Embryonic facial prominence (tissue), 1 donor: Measurements from ENCODE around the gene CNBD2.
"Not testable (repeated sequence)": the region's sequence is repeated elsewhere in the genome, so short reads cannot be mapped to it uniquely, and the experiment has no call there.

Source experiments
- DNase-seq: peaks from one replicate; pipeline ENCODE4 v3.0.0-alpha.2; 2016; ENCODE audit errors: extremely low spot score

Gene CNBD2

DNA sequence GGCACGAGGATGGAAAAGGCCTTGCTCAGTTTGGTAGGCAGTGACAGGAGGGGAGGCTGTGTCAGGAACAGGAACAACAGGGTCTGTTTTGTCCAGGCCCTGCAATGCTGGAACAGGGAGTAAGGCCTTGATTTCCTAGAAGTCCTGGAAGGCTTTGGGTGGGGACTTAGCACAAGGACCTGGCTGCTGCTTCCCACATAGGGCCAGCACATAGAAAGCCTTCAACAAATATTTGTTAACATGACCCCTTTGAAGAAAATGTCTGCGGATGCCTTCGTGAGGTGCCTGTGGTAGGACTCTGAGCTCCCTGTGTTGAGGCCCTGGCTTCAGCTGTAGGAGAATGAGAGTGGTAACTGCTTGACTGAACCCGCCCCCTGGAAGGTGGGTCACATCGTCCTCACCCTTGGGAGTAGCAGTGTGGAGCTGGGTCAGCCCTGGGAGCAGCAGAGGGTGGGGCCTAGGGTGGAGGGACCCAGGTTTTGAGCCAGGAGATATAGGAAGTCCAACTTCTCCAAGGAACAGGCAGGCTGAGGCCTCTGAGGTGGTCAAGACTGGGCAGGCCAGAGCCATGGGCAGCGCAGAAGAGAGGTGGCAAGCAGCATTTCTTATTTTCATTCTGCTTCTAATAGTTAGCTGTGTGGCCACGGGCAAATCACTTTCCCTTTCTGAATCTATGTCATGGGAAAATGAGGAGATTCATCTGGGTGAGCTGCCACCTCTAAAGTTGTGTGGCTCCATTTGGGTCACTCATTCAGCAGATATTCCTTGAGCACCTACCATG, 50.0 kb downstream of the CNBD2 start:
- no peak for DNase-seq

DNA sequence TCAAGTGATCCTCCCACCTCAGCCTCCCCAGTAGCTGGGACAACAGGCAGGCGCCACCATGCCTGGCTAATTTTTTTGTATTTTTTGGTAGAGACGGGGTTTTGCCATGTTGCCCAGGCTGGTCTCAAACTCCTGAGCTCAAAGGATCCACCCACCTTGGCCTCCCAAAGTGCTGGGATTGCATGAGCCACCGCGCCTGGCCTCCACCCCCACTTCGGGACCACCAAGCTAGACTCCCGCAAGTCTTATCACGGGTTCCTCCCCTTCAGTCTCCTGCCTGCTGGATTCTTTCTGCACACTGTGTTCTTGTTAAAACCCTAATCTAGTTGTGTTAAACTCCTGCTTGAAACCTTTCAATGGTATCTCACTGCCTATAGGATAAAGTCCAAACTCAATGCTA, 57.7 kb downstream of the CNBD2 start:
- not testable (repeated sequence) for DNase-seq

DNA sequence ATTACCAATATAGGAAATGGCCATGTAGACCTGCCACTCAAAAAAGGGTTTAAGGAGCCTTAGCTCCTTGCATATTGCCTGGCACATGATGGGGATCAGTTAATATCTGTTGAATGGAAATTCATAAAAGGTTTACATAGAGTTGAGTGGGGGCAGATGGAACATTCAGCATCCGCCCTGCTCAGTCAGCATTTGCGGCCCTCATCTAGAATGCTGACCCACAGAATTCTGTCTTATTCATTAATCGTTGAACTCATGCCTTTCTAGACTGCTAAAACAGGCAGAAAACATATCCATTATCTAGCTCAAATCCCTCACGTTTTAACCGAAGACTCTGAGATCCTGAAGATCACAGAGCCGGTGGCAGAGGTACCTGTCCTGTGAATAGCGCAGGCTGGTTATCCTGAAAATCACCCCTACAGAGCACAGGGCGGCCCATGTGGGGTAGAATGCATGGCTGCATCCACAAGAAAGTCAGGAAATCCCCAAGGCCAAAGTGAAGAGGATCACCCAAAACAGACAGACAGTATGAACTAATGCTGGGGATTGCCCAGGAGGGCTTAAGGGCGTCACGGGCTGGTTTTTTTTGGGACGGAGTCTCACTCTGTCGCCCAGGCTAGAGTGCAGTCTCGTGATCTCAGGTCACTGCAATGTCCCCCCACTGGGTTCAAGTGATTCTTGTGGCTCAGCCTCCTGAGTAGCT, 59.9 kb downstream of the CNBD2 start:
- no peak for DNase-seq

DNA sequence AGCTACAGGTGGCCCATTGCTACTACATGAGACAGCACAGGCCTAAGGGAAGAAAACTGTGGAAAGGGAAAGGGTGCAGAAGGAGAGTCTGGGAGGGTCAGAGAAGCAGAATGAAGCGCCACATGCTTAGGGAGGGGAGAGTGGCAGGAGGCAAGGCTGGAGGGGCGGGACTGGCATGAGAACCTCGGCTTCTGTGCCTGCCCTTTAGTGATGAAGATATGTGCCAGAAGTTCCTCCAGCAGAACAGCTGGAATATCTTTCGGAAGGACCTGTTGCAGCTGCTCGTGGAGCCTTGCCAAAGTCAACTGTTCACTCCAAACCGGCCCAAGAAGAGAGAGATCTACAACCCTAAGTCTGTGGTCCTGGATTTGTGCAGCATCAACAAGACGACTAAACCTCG, 61.8 kb downstream of the CNBD2 start:
- DNase-seq = no peak

DNA sequence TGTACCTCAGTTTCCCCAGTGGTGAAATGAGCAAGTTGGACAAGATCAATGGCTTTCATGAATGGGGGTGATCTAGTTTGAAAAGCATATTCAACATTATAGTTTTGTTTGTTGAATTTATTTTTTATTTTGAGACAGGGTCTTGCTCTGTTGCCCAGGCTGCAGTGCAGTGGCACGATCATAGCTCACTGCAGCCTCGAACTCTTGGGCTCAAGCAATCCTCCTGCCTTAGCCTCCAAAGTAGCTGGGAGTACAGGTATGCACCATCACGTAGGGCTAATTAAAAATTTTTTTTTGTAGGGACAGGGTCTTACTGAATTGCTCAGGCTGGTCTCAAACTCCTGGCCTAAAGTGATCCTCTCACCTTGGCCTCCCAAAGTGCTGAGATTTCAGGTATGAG, 63.4 kb downstream of the CNBD2 start:
- no peak for DNase-seq

GRCh38 chr20:36034875-36035274, 66.5 kb downstream of the CNBD2 start:
- DNase-seq = no peak

DNA sequence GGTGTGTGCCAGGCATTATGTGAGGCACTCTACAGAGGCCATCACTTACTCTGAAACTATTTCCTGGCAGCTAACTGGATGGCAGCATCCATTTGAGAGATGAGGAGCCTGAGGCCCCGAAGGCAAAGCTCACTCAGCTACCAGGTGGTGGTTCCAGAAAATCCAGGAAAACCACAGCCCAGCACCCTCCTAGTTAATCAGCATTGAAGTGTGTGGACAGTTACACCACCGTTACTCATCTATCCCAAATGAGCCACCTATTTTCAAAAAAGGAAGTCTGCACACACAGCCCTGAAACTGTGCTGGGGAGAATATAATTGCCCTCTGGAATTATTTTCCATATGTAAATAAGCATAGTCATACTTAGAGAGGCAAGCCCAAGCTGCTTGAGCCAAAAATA, 67.4 kb downstream of the CNBD2 start:
- no peak for DNase-seq

- DNase-seq = no peak
Observed at GRCh38 chr20:36036688-36037087, 68.3 kb downstream of the CNBD2 start.

DNA sequence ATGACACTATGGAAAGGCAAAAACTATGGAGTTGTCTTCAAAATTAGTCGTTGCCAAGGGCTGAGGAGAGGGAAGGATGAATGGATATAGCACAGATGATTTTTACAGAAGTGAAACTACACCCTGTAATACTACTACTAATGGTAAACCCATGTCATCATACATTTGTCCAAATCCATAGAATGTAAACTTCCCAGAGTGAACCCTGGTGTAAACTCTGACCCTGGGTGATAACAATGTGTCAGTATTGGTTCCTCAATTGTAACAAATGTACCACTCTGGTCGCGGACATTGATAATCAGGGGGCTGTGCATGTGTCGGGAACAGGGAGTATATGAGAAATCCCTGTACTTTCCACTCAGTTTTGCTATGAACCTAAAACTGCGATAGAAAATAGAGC, 72.2 kb downstream of the CNBD2 start:
- DNase-seq = no peak

DNA sequence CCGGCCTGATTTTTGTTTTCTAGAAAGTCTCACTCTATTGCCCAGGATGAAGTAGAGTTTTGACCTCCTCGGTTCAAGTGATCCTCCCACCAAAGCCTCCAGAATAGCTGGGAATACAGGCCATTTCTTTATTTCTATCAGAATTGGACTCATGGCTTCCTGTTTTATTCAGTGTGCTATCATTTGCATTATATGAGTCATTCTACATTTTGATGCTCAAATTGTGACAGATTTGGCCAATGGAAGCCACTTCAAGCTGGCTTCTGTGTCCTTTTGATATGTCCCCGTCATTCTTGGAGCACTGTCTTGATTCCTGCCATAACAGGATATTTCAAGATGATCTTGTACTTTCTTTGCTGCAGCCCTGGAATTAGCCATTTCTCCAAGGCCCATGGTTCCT, 75.1 kb downstream of the CNBD2 start:
- no peak for DNase-seq

DNA sequence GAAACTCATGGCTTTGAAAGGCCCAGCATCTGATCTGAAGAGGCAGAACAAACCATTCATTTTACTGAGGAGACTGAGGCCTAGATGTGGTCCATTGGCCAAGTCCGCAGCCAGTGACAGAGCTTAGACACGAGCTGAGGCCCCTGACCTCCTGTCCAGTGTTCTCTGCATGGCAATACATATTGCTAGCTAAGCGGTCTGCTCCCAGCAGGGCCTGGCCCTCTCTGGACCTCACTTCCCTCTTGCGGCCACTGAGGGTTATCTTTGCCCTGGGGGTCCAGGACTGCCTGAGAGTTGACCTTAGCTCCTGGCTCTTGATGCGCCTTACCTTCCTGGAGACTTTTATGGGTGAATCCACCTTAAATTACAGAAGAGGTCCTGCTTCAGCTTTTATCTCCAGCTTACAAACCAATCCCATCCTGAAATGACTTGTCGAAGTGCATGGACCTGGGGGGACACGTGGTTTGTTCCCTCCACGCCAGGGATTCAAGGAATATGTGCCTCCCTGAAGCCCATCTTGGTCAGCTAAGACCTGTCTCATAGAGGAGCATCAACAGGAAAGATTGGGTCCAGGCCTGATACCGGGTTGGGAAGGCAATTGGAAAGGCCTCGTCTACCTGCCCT, 75.6 kb downstream of the CNBD2 start:
- no peak for DNase-seq

DNA sequence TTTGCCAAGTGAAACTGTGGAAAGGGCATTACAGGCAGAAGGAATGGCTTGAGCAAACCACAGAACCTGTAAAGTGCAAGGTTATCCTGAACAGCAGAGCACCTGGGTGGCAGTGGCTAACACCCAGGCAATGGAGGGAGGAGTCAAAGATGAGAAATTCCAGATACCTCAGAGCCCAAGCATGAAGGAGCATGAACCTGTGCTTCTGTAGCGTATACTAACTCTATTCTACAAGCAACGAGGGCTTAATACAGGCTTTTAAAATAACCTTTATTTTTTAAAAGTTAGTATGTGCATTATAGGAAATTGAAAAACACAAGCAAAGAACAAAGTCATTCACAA, 77.0 kb downstream of the CNBD2 start:
- DNase-seq = no peak

DNA sequence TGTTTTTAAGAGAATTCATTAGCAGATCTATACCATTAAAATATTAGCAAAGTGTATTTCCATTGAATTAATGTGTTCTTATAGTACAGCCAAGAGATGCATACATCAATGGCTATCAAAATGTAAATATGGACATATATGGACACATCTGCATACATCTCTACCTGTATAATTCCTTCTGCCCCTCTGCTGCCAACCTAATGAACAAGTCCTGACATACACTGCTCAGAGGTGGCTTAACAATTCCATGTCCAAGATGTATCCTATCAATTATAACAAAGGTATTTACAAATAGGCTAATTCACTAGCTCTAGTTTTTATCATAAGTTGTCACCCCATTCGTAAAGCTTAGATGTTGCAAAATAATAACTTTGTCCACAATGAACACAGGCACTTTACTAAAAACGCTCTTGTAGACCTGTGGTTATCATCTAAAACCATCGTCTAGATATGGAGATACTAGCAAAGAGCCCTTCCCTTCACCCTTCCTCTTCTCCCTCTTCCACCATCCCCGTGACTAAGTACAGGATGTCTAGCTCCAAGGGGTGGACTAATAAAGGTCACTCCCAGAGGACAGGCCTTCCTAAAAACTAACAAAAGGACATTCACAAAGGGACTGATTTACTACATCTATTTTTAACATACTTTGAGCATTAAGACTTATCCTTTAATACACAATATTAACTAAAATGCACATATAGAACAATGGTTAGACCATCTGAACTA, 77.8 kb downstream of the CNBD2 start:
- DNase-seq = not testable (repeated sequence)

DNA sequence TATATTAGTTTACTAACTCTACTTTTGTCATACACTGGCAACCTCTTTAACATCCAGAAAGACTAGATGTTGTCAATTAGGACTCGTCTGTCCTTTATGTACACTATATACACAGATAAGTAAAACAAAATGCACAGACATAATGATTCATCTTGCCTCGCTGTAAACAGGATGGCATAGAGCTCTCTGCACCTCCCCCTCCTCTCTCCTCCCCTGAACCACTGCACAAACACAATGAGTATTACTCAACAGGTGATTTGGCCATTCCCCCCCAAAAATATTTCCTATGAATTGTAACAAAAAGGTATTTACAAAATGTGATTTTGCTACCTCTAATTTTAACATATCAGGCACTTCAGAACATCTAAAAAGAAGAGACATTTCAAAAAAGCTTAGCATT, 81.0 kb downstream of the CNBD2 start:
- DNase-seq = not testable (repeated sequence)

- DNase-seq = peak; percentile 72
Observed at GRCh38 chr20:36050436-36051317, 82.3 kb downstream of the CNBD2 start.

- no peak for DNase-seq
Observed at GRCh38 chr20:36051318-36052116, 83.1 kb downstream of the CNBD2 start.

- no peak for DNase-seq
Observed at GRCh38 chr20:36052117-36052513, 83.7 kb downstream of the CNBD2 start.

- not testable (repeated sequence) for DNase-seq
Observed at GRCh38 chr20:36053863-36054518, 85.6 kb downstream of the CNBD2 start.

DNA sequence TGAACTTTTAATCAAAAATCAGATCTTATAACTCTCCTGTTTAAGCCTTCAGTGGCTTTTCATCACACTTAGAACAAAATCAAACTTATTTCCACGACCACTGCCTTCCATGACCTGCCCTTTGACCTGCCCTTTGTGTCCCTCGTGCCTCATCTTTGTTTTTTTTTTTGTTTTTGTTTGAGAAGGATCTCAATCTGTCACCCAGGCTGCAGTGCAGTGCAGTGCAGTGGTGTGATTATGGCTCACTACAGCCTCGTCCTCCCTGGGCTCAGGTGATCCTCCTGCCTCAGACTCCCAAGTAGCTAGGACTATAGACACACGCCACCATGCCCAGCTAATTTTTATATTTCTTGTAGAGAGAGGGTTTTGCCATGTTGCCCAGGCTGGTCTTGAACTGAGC, 86.8 kb downstream of the CNBD2 start:
- DNase-seq = no peak

DNA sequence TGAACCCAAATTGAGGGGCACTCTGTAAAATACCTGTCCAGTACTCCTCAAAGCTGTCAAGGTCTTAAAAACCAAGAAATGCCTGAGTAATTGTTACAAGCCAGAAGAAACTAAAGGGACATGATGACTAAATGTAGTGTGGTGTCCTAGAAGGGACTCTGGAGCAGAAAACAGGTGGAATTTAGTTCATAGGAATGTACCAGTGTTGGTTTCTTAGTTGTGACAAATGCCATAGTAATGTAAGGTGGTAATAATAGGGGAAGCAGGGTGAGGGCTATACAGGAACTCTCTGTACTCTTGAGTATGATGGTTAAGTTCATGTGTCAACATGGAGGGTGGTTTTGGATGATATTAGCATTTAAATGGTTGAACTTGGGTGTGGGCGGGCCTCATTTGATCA, 92.3 kb downstream of the CNBD2 start:
- no peak for DNase-seq
